Right lobe of liver (tissue), 4 donors: Measurements from ENCODE around the gene PTPN12.

Experiments
- CTCF ChIP-seq, 4 donors: fragments of 200-600 bp in 3 of 4; fragments of 450-650 bp in 1 of 4; IDR thresholded peaks; one replicate each; pipeline versions ENCODE4 v1.5.1 to v1.8.0; 2016 to 2022; ENCODE audit warnings: antibody characterized with exemption in 4 of 4, mild to moderate bottlenecking in 2 of 4
- POLR2A ChIP-seq: fragments of 450-650 bp; IDR thresholded peaks from one replicate; pipeline ENCODE4 v1.6.1; 2017; ENCODE audit warnings: antibody characterized with exemption, mild to moderate bottlenecking
- donor health status: DM: no; HTN: no; CAD: no.
- donor health status: DM: no; HTN: no; CAD: no.
- donor health status: DM: no; HTN: yes; CAD: no.

DNA sequence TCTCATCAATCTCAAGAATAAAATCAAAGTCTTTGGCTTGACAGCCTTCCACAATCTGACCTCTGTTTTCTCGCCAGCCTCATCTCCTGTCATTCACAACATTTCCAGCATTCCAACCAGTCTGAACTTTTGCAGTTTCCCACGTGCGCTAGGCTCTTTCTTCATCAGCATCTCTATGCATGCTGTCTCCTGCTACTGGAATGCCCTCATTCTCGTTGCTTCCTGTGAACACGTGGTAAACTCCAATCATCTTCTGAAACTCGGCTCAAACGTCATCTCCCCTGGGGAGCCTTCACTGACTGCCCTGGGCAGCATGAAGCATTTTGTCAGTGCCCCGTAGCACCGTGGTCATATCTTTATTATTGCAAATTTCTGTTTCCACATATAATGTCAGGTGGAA lies 146.9 kb downstream of the PTPN12 start:
- TF ChIP-seq POLR2A (no peak), CTCF (IDR thresholded peaks at IDR 0.05) (no peak)
